GOT3 (cell line): Measurements from ENCODE around the gene CLEC18C.
"Not testable (repeated sequence)": the region's sequence is repeated elsewhere in the genome, so short reads cannot be mapped to it uniquely, and the experiment has no call there.

Source experiments
- DNase-seq: peaks from one replicate; lab custom pipeline; 2025; ENCODE audit warnings: mixed read lengths; lab: John Stamatoyannopoulos, UW

The CLEC18C gene

GRCh38 chr16:70206382-70206781 lies 32.8 kb downstream of the CLEC18C start:
- not testable (repeated sequence) for DNase-seq

GRCh38 chr16:70218586-70218985 lies 45.0 kb downstream of the CLEC18C start:
- DNase-seq = not testable (repeated sequence)

- DNase-seq = not testable (repeated sequence)
Observed at GRCh38 chr16:70222574-70222973, 49.0 kb downstream of the CLEC18C start.

- DNase-seq = not testable (repeated sequence)
Observed at GRCh38 chr16:70223216-70223615, 49.6 kb downstream of the CLEC18C start.

GRCh38 chr16:70223971-70224513 lies 50.5 kb downstream of the CLEC18C start:
- DNase-seq = not testable (repeated sequence)

- not testable (repeated sequence) for DNase-seq
Observed at GRCh38 chr16:70224645-70225044, 51.1 kb downstream of the CLEC18C start.

- DNase-seq = not testable (repeated sequence)
Observed at GRCh38 chr16:70225430-70225829, 51.8 kb downstream of the CLEC18C start.

GRCh38 chr16:70226024-70226423 lies 52.4 kb downstream of the CLEC18C start:
- DNase-seq = not testable (repeated sequence)

- DNase-seq = not testable (repeated sequence)
Observed at GRCh38 chr16:70231831-70232230, 58.2 kb downstream of the CLEC18C start.
